ENCODE measurements around the gene CENPX.
"Not testable (repeated sequence)": the region's sequence is repeated elsewhere in the genome, so short reads cannot be mapped to it uniquely, and the experiment has no call there.

Gene CENPX

DNA sequence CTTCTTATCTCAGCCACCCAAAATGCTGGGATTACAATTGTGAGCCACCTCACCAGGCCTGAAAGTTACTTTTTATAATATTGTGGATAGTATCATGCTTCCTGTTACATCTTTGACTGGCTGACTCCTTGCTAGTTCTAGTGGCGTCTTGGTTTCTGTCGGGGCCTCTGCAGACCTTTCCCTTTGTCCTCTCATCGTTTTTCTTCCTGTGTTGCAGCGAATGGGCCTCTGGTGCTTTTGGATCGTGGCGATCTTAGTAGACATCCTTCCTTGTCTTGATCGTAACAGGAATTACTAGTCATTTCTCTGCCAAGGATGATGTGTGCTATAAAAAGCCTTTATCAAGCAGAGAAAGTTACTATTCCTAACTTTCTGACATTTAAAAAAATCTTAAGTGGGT, 24.5 kb downstream of the CENPX start:
- DNase-seq (ENCODE audit: low spot score): no peak

GRCh38 chr17:81996757-81997441, 25.8 kb downstream of the CENPX start:
- no peak for DNase-seq (ENCODE audit: low spot score)

- DNase-seq (ENCODE audit: low spot score): no peak
These were observed 26.4 kb downstream of the CENPX start for GRCh38 chr17:81996232-81996756.

GRCh38 chr17:81995463-81996231, 27.0 kb downstream of the CENPX start:
- DNase-seq (ENCODE audit: low spot score): no peak

DNA sequence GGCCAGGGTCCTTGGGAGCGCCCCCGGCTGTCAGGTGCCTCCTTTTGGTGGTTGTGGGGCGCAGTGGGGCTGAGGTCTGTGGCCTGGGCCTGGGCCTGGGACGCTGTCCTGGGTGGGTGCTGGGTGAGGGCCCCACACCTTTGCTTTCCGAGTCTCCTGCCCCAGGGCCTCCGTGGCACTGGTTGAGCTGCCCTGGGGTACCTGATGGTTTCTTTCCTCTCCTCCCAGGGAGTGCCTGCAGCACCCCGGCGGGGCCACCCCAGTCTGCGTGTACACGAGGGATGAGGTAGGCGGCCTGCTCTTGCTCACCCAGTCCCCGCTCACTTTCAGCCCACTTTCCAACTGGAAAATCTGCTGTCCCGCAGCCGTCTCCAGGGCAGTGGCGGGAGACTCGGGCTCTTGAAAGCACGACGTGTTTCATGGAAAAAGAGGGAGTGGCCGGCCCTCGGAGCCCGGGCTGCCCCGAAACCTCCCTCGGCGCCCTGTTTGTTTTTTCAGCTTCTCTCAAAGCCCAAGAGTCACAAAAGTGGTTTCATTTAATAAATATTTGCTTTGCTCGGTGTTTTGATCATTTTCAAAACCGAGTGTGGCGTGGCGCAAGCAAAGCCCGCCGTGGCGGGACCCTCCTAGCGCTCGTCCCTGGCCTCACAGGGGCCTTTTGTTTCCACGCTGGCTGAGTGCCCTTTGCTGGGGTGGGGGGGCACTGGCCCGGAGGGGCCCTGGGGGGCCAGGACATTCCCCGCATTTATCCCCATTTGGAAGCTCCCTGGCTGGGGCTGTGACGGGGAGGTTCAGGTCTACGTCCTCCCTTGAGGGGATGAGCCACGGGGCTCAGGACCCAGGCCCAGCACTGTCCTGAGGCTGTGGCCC, 27.9 kb downstream of the CENPX start:
- no peak for DNase-seq (ENCODE audit: low spot score)

GRCh38 chr17:81993729-81994592, 28.7 kb downstream of the CENPX start:
- DNase-seq (ENCODE audit: low spot score): no peak

DNA sequence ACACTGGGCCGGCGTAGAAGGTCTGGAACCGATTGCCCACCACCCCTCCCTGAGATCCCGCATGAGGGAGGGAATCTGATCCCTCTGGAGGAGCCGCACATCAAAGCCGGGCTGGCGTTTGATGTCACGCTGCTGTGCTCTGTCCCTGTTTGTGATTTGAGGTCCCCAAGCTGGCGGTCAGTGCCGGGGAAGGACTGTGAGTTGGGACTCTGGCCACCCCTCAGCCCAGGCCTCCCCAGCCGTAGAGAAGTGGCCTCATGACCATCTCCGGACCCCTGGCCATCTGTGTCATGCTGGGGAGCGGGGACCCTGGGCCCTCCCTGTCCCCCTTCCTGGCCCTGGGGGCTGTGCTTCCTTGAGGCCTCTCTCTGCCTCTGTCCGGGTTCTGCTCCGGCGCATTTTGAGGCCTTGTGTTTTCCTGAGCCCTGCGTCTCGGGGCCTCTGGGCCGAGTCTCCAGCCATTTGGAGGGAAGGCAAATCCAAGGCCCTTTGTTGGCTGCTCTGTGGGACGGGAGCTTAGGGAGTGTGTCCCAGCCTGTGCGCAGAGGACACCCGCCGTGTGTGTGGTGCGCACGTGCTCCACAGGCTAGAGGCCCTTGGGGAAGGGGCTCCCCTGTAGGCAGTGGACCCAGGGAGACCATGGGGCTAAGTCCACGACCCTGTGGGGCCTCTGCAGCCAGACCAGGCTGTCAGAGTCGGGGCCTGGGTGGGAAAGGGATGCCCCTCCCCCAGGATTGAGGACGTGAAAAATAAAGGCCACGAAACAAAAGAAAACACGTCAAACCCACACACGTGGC, 30.2 kb downstream of the CENPX start:
- no peak for DNase-seq (ENCODE audit: low spot score)

DNA sequence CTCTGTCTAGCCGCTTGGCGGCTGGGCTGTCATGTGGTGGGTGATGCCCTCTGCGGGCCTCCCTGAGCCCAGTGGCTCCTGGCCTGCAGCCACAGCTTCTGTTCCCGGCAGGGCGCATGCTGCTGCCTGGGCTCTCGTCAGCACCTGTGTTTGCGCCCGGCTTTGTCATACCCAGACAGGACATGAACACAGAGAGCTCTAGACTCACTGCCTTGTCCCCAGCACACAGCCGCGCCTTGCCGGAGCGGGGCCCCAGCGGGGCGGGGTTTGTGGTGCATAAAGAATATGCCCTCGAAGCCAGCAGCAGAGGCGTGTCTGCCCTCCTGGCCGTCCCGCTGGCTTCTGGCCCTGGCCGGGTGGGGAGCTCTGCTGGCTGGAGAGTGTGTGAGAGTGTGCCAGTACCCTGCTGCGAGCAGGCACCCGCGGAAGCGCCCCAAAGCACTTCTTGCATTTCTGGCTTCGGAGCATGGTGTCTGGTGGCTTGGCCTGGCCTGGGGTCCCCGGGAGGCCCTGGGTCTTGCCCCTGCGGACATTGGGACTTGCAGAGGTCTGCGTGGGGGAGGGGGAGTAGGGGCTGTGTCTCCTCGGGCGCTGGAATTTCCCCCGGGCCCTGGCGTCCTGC, 30.9 kb downstream of the CENPX start:
- no peak for DNase-seq (ENCODE audit: low spot score)

- no peak for DNase-seq (ENCODE audit: low spot score)
These were observed 31.6 kb downstream of the CENPX start for GRCh38 chr17:81990836-81991683.

GRCh38 chr17:81987161-81987770, 35.4 kb downstream of the CENPX start:
- DNase-seq (ENCODE audit: low spot score): no peak

GRCh38 chr17:81986606-81987005, 36.1 kb downstream of the CENPX start:
- DNase-seq (ENCODE audit: low spot score): no peak

DNA sequence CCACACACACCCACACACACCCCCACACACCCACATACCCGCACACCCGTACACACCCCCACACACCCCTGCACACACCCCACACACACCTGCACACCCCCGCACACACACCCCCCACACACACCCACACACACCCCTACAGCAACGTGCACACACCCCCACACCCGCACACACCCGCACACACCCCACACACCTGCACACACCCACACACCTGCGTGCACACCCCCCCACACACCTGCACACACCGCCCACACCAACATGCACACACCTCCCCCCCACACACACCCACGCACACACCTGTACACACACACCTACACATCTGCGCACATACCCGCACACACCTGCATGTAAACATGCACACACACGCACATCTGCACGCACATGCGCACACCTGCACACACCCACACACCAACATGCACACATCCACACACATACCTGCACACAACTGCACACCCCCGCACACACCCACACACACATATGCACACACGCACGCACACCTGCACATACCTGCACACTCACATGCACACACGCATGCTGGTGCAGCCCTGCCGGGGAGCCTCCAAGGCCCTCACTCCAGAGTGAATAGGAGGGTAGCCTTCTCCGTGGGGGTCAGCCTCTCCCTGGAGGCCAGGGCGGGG, 37.8 kb downstream of the CENPX start:
- DNase-seq (ENCODE audit: low spot score): no peak

DNA sequence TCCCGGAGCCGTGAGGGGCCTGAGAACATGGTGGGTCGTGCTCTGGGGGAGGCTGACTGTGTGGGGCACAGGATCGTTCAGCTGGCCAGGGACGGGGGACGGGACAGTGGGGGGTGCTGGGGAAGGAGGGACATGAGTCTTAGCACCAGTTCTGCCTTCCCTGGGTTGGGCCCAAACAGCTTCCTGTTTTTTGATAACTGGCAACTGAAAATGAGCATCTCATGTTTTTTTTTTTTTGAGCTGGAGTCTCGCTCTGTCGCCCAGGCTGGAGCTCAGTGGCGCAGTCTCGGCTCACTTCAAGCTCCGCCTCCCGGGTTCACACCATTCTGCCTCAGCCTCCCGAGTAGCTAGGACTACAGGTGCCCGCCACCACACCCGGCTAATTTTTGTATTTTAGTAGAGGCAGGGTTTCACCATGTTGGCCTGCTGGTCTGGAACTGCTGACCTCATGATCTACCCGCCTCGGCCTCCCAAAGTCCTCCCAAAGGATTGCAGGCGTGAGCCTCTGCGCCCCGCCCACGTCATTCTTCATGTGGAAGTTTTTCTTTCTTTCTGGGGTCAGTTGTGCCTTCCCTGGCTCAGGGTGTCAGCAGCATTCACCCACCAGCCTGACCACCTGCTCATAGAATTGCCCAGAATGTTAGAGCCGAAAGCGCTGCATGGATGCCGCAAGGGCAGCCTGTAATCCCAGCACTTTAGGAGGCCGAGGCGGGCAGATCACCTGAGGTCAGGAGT, 38.9 kb downstream of the CENPX start:
- no peak for DNase-seq (ENCODE audit: low spot score)

DNA sequence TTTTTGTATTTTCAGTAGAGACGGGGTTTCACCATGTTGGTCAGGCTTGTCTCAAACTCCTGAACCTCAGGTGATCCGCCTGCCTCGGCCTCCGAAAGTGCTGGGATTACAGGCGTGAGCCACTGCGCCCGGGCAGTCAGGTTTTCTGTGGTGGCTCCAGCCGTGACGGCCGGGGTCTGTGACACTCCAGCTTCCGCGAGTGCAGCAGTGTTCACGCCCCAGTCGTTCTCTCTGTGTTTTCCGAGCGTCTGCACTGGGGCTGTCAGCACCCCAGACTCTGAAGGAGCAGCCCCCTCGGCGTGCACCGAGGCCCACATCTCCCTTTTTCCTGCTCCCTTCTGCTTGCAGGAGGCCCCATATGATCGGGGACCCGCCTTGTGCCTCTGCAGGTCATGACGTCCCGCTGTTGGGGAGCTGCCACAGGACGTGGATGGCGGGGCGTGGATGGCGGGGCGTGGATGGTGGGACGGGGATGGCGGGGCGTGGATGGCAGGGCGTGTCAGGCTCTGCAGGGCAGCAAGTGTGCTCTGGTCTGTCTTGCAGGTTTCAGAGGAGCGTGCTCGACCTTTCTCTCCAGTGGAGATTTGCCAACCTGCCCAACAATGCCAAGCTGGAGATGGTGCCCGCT, 39.6 kb downstream of the CENPX start:
- DNase-seq (ENCODE audit: low spot score): no peak

DNA sequence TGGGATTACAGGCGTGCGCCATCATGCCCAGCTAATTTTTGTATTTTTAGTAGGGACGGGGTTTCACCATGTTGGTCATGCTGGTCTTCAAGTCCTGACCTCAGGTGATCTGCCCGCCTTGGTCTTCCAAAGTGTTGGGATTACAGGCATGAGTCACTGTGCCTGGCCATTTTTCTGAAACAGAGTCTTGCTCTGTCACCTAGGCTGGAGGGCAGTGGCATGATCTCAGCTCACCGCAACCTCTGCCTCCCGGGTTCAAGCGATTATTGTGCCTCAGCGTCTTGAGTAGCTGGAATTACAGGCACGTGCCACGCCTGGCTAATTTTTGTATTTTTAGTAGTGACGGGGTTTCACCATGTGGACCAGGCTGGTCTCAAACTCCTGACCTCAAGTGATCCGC, 41.2 kb downstream of the CENPX start:
- DNase-seq (ENCODE audit: low spot score): not testable (repeated sequence)

GRCh38 chr17:81980707-81981343, 41.9 kb downstream of the CENPX start:
- no peak for DNase-seq (ENCODE audit: low spot score)

DNA sequence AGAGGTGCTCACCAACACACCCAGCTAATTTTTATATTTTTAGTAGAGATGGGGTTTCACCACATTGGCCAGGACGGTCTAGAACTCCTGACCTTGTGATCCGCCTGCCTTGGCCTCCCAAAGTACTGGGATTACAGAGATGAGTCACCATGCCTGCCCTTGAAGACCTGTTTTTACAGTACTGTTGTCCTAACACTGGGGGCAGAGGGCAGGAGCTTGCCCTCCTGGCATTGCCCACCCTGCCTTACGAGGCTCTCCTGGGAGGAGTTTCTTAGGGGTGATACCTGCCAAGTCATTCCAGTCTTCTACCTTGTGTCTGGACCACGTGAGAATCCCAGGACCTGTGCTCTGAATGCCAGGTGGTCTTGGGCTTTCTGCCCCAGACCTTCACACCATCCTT, 42.6 kb downstream of the CENPX start:
- DNase-seq (ENCODE audit: low spot score): no peak
